NCI-H2227 treated with DMSO at 0.1 percent for 48 hours (cell line): ENCODE measurements around the gene FGF19.

ENCODE experiments used
- DNase-seq: peaks from one replicate; lab custom pipeline; 2025; lab: John Stamatoyannopoulos, UW

The FGF19 gene

DNA sequence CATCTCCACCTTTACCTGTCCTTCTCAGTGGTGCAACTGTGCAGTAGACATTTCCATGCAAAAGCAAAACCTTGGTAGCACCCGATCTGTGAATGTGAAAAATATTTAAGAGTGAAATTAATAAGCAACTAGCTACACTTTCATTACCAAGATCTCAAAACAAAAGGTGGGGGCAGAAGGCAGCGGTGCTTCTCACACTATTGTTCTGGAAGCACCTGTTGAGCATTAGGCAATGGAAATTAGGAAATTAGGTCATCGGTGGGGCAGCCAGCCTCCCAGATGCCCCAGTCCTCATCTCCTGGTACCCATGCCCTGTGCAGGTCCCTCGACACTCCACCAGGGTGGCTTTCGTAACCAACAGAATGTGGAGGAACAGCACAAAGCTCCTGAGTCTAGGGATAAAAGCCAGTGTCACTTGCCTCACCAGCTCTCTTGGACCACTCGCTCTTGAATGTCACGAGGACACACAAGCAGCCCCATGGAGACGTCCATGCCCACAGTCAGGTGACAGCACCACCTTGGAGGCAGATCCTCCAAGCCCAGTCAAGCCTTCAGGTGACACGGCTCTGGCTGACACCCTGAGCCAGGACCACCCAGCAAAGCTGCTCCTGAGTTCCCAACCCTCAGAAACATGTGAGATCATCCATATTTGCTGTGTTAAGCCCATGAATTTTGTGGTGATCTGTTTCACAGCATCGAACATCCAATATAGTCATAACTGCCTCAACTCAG lies 31.9 kb downstream of the FGF19 start:
- no peak for DNase-seq

DNA sequence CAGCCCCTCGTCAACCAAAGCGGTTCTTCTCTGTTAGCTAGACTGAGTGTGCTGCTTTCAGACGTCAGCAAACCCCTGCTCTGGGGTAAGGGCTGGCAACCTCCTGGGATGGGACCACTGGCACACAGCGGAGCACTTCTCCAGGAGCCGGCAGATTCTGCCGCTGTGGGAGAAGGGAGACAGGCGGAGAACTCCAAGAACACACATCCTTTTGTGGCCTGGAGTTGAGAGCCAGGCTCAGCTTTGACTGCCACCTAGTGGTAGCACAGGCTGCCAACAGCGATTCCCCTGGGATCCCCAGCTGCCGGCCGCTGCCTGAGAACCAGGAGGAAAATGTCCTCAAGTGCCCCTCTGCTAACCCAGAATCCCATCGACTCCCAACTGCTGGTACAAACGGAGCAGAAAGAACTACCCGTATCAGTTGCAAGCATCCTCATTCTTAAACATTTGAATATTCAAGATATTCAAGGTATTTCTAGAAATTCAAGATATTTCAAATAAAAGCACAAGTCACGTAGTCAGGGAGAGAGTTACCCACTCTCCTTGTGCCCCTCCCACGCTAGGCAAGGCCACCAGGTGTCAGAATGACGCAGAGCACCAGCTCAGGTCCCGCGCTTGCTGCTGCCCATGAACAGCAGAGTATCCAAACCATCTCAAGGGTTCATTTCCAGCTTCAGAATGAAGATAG lies 33.5 kb downstream of the FGF19 start:
- DNase-seq = peak; percentile 55

DNA sequence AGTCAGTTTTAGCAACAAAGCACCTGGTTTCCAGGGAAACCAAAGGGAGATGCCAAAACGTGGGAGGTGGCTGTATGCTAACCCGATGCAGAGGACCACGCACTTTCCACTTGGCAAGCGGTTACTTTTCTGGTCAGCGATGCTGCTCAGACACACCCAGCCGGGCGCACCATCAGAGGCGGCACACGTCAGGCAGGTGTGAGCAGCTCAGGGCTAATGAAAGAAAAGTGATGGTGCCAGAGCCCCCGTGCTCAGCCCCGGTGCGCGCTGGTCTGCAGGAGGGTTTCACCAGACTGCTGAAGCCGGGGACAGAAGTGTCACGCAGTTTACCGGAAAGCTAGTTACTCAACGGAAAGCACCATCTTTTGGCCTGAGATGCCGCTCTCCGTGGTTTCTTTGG lies 34.3 kb downstream of the FGF19 start:
- DNase-seq = no peak

DNA sequence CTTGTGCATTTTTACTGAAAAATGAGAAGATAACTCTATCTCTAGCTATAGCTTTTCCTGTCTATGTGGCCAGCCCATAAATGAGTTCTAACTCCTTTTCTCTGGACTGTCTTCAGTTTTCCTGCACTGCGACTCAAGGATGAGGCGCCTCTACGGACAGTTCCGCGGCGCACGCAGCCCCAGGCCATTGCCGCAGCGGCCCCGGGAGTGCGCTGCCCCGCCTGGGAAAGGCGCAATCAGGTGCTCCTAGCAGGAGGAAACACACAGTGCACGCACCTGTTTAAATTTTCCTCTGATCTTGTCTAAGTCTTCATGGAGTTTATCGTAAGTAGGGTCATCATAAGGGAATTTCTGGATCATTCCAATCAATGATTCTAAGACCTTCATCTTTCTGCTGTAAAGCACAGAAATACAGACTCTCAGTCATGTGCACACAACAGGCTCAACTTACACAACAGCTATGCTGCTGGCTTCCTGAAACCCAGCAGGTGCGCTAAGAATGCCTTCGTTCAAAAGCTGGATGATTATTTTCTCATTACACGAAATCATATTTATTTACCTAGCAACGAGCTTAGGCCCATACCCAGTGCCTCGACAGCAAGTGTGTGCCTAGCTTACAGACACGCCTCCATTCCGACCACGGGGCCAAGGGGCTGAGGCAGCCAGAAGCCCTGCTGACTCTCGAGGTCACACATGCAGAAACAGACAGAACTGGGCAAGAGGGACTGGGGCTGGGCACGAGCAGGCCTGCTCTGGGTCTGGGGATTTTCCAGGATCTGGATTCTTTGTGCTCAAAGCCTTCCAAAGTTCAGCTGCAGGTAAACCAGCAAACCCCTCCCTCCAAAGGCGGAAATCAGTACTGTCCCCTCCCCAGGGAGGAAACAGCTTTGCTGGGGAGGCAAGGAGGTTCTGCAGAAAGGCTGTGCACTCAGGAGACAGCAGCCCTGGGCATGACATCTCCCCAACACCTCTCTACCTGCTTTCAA lies 35.9 kb downstream of the FGF19 start:
- no peak for DNase-seq

DNA sequence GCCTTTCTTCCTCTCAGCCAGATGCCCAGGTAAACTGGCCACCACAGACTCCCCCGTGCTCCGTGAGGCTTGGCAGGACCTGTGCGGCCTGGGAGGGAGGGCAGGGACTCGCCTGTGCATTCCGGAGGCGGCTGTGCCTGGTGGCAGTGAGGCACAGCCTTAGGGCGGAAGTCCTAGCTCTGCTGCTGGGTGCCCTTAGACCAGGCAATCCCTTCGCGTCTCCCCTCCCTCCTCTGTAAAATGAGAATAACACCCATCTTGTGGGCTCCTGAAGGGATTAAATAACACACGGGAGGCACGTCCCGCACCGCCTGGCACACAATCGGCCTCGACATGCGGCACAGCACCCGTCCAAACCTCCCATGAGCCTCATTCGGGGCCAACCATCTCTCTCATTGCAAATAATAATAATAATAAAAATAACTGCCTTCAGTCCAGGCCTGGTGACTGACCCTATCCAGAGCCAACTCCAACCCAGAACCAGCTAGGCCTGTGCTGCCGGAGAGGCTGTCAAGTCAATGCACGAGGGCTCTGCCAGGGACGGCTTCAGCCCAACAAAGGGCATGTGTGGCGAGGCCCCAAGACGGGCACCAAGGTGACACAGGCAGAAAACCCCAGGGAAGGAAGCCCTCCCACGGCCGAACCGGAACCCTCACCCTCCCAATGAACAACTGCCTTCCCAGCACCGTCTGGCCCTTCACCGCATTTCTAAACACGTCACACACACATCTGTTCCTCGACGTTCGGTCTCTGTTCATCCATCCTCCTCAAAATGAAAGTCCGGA lies 36.9 kb downstream of the FGF19 start:
- DNase-seq = no peak

DNA sequence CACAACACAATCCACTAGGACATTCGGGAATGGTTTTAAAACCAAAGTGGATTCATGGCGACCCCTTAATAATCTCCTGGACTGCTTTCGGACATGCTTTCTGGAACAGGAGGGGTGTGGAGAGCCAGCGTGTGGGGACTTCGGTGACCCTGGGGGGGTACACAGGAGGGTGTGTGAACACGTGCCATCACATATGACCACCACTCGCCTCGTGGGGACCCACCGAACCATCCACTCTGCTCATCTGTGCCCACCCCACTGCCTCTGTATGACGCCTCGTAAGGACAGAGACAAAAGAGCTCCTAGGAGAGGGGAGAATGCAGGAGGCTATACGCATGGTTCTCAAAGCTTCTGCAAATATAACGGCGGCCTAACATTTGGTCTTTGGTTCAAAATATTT lies 37.6 kb downstream of the FGF19 start:
- DNase-seq = no peak

DNA sequence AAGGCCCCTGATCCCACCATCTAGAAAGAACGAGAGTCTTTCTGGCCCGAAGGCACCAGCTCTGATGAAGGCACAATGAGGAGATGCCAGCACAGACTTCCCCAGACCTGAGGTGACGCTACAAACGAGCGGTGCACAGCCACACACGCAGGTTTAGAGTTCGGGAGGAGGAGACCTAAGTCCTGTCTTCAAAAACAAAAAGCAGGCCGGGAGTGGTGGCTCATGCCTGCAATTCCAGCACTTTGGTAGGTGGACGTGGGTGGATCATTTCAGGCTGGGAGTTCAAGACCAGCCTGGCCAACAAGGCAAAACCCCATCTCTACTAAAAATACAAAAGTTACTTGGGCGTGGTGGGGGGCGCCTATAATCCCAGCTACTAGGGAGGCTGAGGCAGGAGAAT lies 38.2 kb downstream of the FGF19 start:
- no peak for DNase-seq

DNA sequence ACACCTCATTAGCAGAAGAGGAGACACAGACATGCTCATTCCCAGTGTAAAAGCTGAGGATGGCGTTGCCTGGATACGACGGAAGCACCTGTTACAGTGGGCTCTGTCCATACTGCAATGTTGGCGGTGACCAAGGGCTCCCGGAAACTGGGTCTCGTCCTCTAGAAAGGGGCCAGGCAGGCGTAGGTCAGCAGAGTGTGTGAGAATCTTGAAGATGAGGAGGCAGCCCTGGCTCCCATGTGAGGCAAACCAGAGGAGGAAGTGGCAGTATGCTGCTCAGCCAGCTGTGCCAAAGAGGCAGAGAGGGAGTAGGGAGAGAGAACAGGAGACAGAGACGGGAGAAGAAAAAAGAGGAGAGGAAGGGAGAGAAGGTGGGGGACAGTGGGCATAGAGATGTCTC lies 38.9 kb downstream of the FGF19 start:
- DNase-seq = no peak

DNA sequence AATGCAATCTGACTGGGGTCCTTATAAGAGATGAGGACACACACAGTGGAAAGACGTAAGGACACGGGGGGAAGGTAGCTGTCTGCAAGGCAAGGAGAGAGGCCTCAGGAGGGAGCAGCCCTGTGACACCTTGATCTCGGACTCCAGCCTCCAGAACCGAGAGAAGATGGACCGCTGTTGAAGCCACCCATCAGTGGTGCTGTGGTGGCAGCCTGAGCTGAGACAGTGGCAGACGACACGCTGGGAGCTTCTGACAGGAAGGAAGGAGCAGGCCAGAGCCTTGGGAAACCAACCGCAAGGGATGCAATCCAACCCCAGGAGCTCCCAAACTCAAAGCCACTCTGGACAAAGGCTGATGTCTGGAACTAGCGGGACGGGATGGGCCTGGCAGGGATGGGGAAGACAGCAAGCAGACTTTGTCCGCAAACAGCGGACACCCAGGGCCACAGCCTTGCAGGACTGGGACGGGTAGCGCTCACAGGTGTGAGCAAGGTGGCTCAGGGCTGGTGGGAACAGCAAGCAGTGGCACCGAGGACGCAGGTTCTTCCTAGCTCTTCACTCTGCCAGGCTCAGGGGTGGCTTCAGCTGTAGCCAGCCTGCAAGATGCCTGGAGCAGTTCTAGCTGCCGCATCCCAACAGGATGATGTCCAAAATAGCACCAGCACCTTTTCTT lies 39.6 kb downstream of the FGF19 start:
- no peak for DNase-seq

DNA sequence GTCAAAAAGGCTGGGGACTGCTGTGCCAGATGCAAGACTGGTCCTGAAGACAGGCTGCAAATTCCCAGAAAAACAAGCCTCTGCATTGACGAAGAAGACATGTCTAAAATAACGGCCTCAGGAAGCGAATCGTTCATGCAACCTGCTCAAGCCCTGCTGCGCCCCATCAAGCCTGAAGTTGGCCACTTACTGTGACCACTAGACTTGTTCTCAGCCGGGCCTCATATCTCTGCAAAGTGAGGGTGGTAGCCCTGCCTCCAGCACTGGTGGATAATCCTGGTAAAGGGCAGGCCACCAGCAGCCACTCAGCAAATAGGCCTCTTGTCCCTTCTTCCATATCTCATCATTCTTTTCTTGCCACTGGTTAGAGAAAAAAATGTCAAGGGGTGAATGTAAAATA lies 40.5 kb downstream of the FGF19 start:
- no peak for DNase-seq

DNA sequence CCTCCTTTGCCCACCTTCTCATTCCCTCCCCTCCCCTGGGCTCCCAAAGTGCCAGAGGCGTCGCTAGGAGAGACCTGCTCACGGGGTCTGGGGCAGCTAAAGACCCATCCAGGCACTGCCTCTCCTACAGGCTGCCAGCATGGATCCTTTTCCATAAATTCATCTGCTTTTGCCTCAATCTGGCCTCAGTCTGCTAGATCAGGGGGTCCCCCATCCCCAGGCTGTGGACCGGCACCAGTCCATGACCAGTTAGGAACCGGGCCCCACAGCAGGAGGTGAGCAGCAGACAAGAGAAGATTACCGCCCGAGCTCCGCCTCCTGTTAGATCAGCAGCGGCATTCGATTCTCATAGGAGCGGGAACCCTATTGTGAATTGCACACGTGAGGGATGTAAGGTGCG lies 41.0 kb downstream of the FGF19 start:
- DNase-seq = no peak

DNA sequence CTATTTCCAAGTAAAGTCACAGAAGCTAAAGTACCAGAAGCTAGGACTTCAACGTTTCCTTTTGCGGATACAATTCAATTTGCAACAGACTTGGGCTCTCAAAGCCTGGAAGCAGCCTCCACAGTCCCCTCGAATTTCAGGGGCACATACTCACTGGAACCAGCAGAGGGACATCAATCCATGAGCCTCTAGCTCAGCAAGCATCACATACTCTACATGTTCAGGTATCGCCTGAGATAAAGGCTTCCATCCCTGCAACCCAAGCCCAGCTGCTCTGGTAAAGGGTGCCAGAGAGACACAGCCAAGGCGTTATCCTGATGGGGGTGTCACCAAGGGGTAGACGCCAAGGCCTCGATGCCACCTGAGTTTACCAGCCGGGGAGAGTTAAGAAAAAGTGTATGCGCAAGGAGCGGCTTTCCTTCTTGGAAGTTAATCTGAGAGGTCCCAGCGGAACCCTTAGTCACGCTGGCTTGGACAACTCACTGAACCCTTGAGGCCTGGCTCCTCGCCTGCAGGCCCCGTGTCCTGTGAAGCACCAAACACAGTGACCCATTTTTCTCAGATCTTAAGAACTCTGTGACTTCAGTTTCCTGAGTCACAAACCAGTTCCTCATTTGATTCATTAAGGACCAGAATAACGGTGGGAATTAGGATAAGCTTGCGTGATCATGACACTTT lies 41.7 kb downstream of the FGF19 start:
- DNase-seq = no peak

DNA sequence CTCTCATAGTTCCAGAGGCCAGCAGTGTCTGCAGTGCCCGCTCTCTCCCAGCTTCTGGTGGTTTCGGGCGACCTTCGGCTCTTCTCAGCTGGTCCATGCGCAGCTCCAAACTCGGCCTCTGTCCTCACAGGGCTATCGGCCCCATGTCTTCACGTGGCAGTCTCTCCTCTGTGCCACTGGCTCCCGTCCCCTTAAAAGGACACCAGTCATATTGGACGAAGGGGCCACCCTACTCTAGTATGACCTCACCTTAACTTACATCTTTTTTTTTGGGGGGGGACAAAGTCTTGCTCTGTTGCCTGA lies 42.5 kb downstream of the FGF19 start:
- DNase-seq = no peak

DNA sequence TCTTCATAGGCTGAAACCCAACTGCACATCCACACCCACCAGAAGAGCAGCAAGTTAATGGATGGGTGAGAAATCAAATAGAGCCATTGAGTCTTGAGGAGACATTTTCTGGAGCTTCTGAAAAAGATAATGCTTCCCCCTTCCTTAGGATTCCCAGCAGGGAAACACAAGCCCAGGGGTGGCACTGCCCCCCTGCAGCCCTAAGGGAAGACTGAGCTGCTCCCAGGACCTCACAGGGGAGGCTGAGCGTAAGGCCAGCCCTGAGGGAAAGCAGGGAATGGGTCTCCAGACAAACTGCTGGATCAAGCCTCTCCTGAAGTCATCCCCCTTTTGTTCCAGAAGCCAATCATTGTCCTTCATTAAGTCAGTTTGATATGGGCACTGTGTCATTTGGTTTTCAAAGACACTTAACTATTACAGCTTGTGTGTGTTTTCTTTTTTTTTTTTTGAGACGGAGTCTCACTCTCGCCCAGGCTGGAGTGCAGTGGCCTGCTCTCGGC lies 43.8 kb downstream of the FGF19 start:
- DNase-seq = no peak

DNA sequence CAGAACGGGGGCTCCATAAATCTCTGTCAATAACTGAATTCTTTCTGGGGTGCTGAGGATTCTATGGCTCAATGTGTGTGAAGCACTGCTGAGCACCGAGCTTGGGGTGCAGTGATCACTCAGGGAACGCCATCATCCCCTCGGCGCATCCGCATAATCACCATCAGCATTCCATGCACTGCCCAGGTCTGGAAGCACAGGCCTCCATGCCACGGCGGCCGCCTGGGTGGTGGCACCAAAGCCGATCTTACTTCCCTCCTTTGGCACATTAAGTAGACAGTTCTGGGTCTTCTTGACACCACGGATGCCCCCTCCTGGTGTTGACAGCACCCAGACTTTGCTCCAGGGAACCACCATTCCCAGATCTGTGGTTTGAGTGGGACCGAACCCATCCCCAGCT lies 44.2 kb downstream of the FGF19 start:
- DNase-seq = no peak

DNA sequence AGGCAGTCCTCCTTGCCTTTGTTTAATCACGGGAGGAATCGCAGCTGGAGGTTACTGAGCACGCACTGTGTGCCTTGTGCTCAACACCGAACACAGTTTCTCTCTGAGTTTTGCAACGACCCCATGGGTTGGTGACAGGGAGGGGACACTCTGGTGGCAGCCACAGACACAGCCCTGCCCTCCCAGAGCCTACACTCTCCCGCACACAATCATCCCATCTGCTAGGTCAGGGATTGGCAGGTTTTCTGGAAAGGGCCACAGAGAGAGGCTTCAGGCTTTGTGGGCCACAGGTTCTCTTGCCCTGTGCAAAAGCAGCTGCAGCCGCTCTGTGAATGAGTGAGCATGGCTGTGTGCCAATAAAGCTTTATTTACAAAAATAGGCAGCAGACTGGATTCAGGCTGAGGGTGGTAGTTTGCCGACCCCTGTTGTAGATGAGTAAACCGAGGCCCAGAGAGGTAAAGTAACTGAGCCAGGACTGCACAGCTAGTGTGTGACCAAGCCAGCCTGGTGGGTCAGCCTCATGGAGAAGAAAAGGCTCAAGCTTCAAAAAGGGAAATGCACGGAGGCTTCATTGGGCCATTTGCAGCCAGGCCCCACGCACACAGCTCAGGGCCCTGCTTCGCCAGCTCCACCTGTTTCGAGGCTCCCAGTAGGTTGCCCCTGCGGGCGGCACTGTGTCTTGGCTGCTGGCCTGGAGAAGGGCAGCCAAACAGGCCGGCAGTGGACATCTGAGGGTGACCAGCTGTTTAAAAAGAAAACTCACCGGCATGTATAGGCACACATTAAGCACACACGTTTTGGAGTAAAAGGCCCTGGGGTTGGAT lies 45.0 kb downstream of the FGF19 start:
- no peak for DNase-seq

DNA sequence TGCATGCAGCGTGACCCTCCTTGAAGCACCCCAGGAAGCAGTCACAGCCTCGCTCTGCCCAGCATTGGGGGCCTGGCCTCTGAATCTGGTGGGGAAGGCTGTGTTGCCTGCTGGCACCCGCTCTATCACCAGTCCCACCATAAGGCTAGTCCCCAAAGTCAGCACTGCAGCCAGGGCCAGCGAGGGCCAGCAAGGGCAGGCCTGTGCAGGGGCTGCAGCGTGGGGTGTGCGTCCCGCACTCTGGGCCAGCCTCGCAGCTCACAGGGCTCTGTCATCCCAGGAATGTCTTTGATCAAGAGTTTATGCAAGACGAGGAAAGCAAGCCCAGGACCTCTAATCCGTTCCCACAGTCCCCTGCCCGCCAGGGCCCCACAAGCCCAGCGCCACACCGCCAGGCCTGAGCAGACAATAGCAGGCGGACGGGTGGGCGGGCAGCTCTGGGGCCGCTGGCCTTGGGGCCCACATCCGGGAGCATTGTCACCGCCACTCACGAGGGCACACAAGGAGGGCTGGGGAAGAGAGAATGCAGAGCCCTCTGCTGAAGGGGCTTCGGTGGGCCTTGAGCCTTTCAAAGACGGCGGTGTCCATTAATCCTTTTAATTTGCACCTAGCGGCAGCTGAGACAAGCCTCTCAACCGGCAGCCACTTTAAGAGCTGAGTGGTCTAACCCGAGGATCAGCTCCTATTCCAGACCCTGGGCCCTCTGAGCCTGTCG lies 45.8 kb downstream of the FGF19 start:
- peak; percentile 38 for DNase-seq

DNA sequence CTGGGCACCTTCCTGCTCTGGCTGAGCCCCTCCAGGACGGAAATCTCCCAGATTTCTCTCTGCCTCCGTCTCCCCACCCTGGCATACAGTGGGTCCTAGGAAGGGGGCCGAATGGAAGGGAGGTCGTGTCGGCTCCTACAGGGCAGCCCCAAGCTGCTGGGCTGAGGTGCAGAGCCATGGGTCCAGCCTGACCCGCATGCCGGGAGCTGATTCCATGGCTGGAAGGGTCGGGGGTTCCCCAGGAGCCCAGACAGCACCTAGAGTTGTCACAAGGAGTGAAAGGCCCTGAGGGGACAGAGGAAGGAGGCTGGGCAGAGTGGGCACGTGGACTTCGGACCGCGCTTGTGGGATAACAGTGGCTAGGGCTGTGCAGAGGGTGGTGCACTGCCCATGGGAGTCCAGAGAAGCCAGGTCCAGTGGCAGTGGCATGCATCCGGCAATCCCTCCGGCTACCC lies 46.3 kb downstream of the FGF19 start:
- DNase-seq = no peak
